ENCODE data around the gene FOXN4. TPM values are rescaled to one million over a fixed set of nuclear protein-coding genes. Genes with fewer than 3 reads are reported as not detected.
"Not testable (repeated sequence)": the region's sequence is repeated elsewhere in the genome, so short reads cannot be mapped to it uniquely, and the experiment has no call there.

The FOXN4 gene
- total RNA-seq, 1 experiment from 2014 or later = 0.52 TPM

GRCh38 chr12:109329003-109329402, 19.9 kb upstream of the FOXN4 start:
- H4K20me1 ChIP-seq (ENCODE audit: insufficient read depth) = no peaks in the 10 kb centered on the region
- H3K27ac ChIP-seq (ENCODE audit: low read depth, low read length) = no peak overlapping the region
- BruUV-seq (replicated peaks) = no TSS peak
- no peaks in the 10 kb centered on the region for H3K36me3 ChIP-seq (ENCODE audit: control insufficient read depth in 1 of 2, insufficient read depth in 2 of 2, low read length in 2 of 2)
- ChIA-PET POLR2A (no interaction called here), RAD21 (ENCODE audit: low non-redundant PET in 1 of 2, low total read pairs in 2 of 2, uncharacterized antibody in 2 of 2, unreplicated experiment in 2 of 2) (no interaction called here), CTCF (no interaction called here)
- TF ChIP-seq ATF3 (IDR thresholded peaks at IDR 0.05) = no peak
- no peak for TF ChIP-seq YY1 (IDR thresholded peaks at IDR 0.05; ENCODE audit: extremely low read depth, insufficient replicate concordance, low read depth, low read length)
- TF ChIP-seq CTCF (IDR thresholded peaks at IDR 0.05 in 2 of 3, conservative IDR thresholded peaks at IDR 0.05 in 1 of 3; ENCODE audit: borderline replicate concordance in 1 of 3, insufficient read depth in 1 of 3, low read depth in 2 of 3, low read length in 2 of 3) = no peak
- no peak for TF ChIP-seq POLR2AphosphoS5 (IDR thresholded peaks at IDR 0.05; ENCODE audit: low read depth, low read length)
- TF ChIP-seq ZFX (IDR thresholded peaks at IDR 0.05) = no peak
- TF ChIP-seq ELF1 (IDR thresholded peaks at IDR 0.05; ENCODE audit: borderline replicate concordance, low read depth) = no peak
- TF ChIP-seq SIN3A (IDR thresholded peaks at IDR 0.05; ENCODE audit: low read depth) = no peak
- TF ChIP-seq SP1 (IDR thresholded peaks at IDR 0.05; ENCODE audit: low read depth) = no peak
- TF ChIP-seq EGR1 (IDR thresholded peaks at IDR 0.05; ENCODE audit: low read depth) = no peak
- no peak for TF ChIP-seq POLR2A (IDR thresholded peaks at IDR 0.05; ENCODE audit: borderline replicate concordance, extremely low read depth, insufficient read depth, insufficient read length)
- no peak for TF ChIP-seq RAD21 (IDR thresholded peaks at IDR 0.05; ENCODE audit: low read depth)
- H3K9me3 ChIP-seq (ENCODE audit: control insufficient read depth in 1 of 2, insufficient read depth in 1 of 2, low read depth in 1 of 2, low read length in 2 of 2) = no peaks in the 10 kb centered on the region
- no peaks in the 10 kb centered on the region for H3K79me2 ChIP-seq (ENCODE audit: insufficient read depth, low read length)
- H3K9me2 ChIP-seq (ENCODE audit: insufficient read depth) = no peaks in the 10 kb centered on the region
- no peak overlapping the region for H3K9ac ChIP-seq (ENCODE audit: low read length)
- ATAC-seq = no peak
- no peak overlapping the region for H3K4me3 ChIP-seq (replicated peaks in 1 of 2; ENCODE audit: low read depth in 1 of 2, low read length in 2 of 2)
- intact Hi-C loops (cut with micrococcal nuclease) = no loop called here
- no peak overlapping the region for H3K4me2 ChIP-seq (ENCODE audit: low read length)
- DNase-seq (ENCODE audit: low read depth, low spot score) = no peak
- no peaks in the 10 kb centered on the region for H3K4me1 ChIP-seq (ENCODE audit: control insufficient read depth in 1 of 2, insufficient read depth in 2 of 2, low read length in 2 of 2)
- H2AFZ ChIP-seq (ENCODE audit: low read depth, low read length, poor library complexity, severe bottlenecking) = no peak overlapping the region
- H3K27me3 ChIP-seq (ENCODE audit: insufficient read depth, low read length) = no peaks in the 10 kb centered on the region

GRCh38 chr12:109321294-109321693, 12.2 kb upstream of the FOXN4 start:
- H3K4me3 ChIP-seq (replicated peaks in 1 of 2; ENCODE audit: low read depth in 1 of 2, low read length in 2 of 2); CTCF ChIA-PET; H3K36me3 ChIP-seq (ENCODE audit: control insufficient read depth in 1 of 2, insufficient read depth in 2 of 2, low read length in 2 of 2); H3K4me1 ChIP-seq (ENCODE audit: control insufficient read depth in 1 of 2, insufficient read depth in 2 of 2, low read length in 2 of 2); H3K4me2 ChIP-seq (ENCODE audit: low read length); POLR2A ChIA-PET; H3K9me3 ChIP-seq (ENCODE audit: control insufficient read depth in 1 of 2, insufficient read depth in 1 of 2, low read depth in 1 of 2, low read length in 2 of 2); H3K9me2 ChIP-seq (ENCODE audit: insufficient read depth); H4K20me1 ChIP-seq (ENCODE audit: insufficient read depth); H3K9ac ChIP-seq (ENCODE audit: low read length); H3K27ac ChIP-seq (ENCODE audit: low read depth, low read length); intact Hi-C loops (cut with micrococcal nuclease); H3K79me2 ChIP-seq (ENCODE audit: insufficient read depth, low read length); RAD21 ChIA-PET (ENCODE audit: low non-redundant PET in 1 of 2, low total read pairs in 2 of 2, uncharacterized antibody in 2 of 2, unreplicated experiment in 2 of 2); H2AFZ ChIP-seq (ENCODE audit: low read depth, low read length, poor library complexity, severe bottlenecking); ATAC-seq; DNase-seq (ENCODE audit: low read depth, low spot score); BruUV-seq (replicated peaks): not testable (repeated sequence)
- peaks cover 12% of the 10 kb centered on the region for H3K27me3 ChIP-seq (ENCODE audit: insufficient read depth, low read length)

All from HCT116 (cell line).